MM.1S (cell line): ENCODE measurements around the gene BMERB1.
"Not testable (repeated sequence)": the region's sequence is repeated elsewhere in the genome, so short reads cannot be mapped to it uniquely, and the experiment has no call there.

Source experiments
- DNase-seq: peaks from one replicate; pipeline ENCODE4 v3.0.0-alpha.2; 2015
- H2AFZ ChIP-seq: fragments of 300-600 bp; sonication (generic); 2 replicates; pipeline ENCODE4 v1.6.0; 2016; ENCODE audit warnings: antibody characterized with exemption, low read length
- H3F3A ChIP-seq: fragments of 300-600 bp; sonication (generic); 2 replicates; pipeline ENCODE4 v1.6.1; 2016; ENCODE audit warnings: mild to moderate bottlenecking, antibody characterized with exemption, low read length, moderate library complexity, mixed read lengths; ENCODE audit not compliant: insufficient read depth
- H3K27ac ChIP-seq: fragments of 300-600 bp; sonication (generic); 2 replicates; pipeline ENCODE4 v1.5.1; 2016; ENCODE audit warnings: mild to moderate bottlenecking, low read length
- H3K27me3 ChIP-seq: fragments of 300-600 bp; sonication (generic); replicated peaks from 2 replicates; pipeline ENCODE4 v1.6.0; 2016; ENCODE audit warnings: low read length; ENCODE audit not compliant: insufficient read depth
- H3K36me3 ChIP-seq: fragments of 300-600 bp; sonication (generic); replicated peaks from 2 replicates; pipeline ENCODE4 v1.6.1; 2016; ENCODE audit warnings: mild to moderate bottlenecking, low read length, mixed read lengths; ENCODE audit not compliant: insufficient read depth
- H3K4me1 ChIP-seq: fragments of 300-600 bp; sonication (generic); 2 replicates; pipeline ENCODE4 v1.6.1; 2016; ENCODE audit warnings: low read length, mixed read lengths
- H3K4me2 ChIP-seq: fragments of 300-600 bp; sonication (generic); 2 replicates; pipeline ENCODE4 v1.6.0; 2016; ENCODE audit warnings: low read depth, low read length
- H3K4me3 ChIP-seq: fragments of 300-600 bp; sonication (generic); 2 replicates; pipeline ENCODE4 v1.5.1; 2016; ENCODE audit warnings: low read length, mixed read lengths
- H3K79me2 ChIP-seq: fragments of 300-600 bp; sonication (generic); 2 replicates; pipeline ENCODE4 v1.6.1; 2016; ENCODE audit warnings: mixed run types, low read length, mixed read lengths
- H3K9ac ChIP-seq: fragments of 300-600 bp; sonication (generic); 2 replicates; pipeline ENCODE4 v1.6.1; 2016; ENCODE audit warnings: low read length, mixed read lengths
- H3K9me2 ChIP-seq: fragments of 300-600 bp; sonication (generic); replicated peaks from 2 replicates; pipeline ENCODE4 v1.6.1; 2016; ENCODE audit warnings: mild to moderate bottlenecking, low read length, mixed read lengths; ENCODE audit not compliant: insufficient read depth
- H3K9me3 ChIP-seq: fragments of 300-600 bp; sonication (generic); replicated peaks from 2 replicates; pipeline ENCODE4 v1.6.1; 2016; ENCODE audit warnings: mild to moderate bottlenecking, low read length, mixed read lengths; ENCODE audit not compliant: insufficient read depth
- H4K20me1 ChIP-seq: fragments of 300-600 bp; sonication (generic); 2 replicates; pipeline ENCODE4 v1.6.1; 2016; ENCODE audit warnings: mild to moderate bottlenecking, low read length, moderate library complexity, mixed read lengths; ENCODE audit not compliant: insufficient read depth
- CTCF ChIP-seq: fragments of 300-600 bp; sonication (generic); IDR thresholded peaks from 2 replicates; pipeline ENCODE4 v1.5.1; 2016; ENCODE audit warnings: antibody characterized with exemption, low read length, mixed read lengths
- EZH2 ChIP-seq: fragments of 300-600 bp; sonication (generic); optimal IDR thresholded peaks from 2 replicates; pipeline ENCODE3; 2017; ENCODE audit warnings: low read depth, mild to moderate bottlenecking, antibody characterized with exemption, low read length, mixed read lengths
- EZH2phosphoT487 ChIP-seq: fragments of 300-600 bp; sonication (generic); IDR thresholded peaks from 2 replicates; pipeline ENCODE4 v1.6.1; 2018; ENCODE audit warnings: antibody characterized with exemption, low read length

Gene BMERB1

GRCh38 chr16:15401972-15402371, 32.4 kb upstream of the BMERB1 start:
- no peak overlapping the region for H3K4me3 ChIP-seq
- no peaks in the 10 kb centered on the region for H4K20me1 ChIP-seq
- no peaks in the 10 kb centered on the region for H3K9me2 ChIP-seq
- H3K4me1 ChIP-seq = 0 out of 2 replicates have a peak, but pooled peaks cover 5% of the 10 kb centered on the region
- no peak overlapping the region for H2AFZ ChIP-seq
- no peak overlapping the region for H3K9ac ChIP-seq
- no peaks in the 10 kb centered on the region for H3K79me2 ChIP-seq
- no peak overlapping the region for H3K4me2 ChIP-seq
- H3F3A ChIP-seq = no peaks in the 10 kb centered on the region
- no peak for TF ChIP-seq CTCF
- TF ChIP-seq EZH2 = no peak
- no peak for TF ChIP-seq EZH2phosphoT487
- DNase-seq = no peak
- no peak overlapping the region for H3K27ac ChIP-seq
- H3K27me3 ChIP-seq = no peaks in the 10 kb centered on the region
- no peaks in the 10 kb centered on the region for H3K9me3 ChIP-seq
- H3K36me3 ChIP-seq = no peaks in the 10 kb centered on the region

- H3K4me1 ChIP-seq = 0 out of 2 replicates have a peak, but pooled peaks cover 5% of the 10 kb centered on the region
- no peaks in the 10 kb centered on the region for H4K20me1 ChIP-seq
- TF ChIP-seq CTCF (no peak), EZH2phosphoT487 (no peak), EZH2 (no peak)
- H3K9ac ChIP-seq = no peak overlapping the region
- no peak overlapping the region for H3K27ac ChIP-seq
- H3K4me2 ChIP-seq = no peak overlapping the region
- H3K27me3 ChIP-seq = no peaks in the 10 kb centered on the region
- H3K79me2 ChIP-seq = no peaks in the 10 kb centered on the region
- H3K36me3 ChIP-seq = no peaks in the 10 kb centered on the region
- H3K9me3 ChIP-seq = no peaks in the 10 kb centered on the region
- no peaks in the 10 kb centered on the region for H3F3A ChIP-seq
- no peak overlapping the region for H3K4me3 ChIP-seq
- no peak for DNase-seq
- no peak overlapping the region for H2AFZ ChIP-seq
- no peaks in the 10 kb centered on the region for H3K9me2 ChIP-seq
Measured at GRCh38 chr16:15403392-15403995, 30.9 kb upstream of the BMERB1 start.

GRCh38 chr16:15404091-15404490, 30.3 kb upstream of the BMERB1 start:
- H3K79me2 ChIP-seq, H3K27ac ChIP-seq, H3K9me2 ChIP-seq, H3K4me2 ChIP-seq, H4K20me1 ChIP-seq, H3K27me3 ChIP-seq, H2AFZ ChIP-seq, H3K9me3 ChIP-seq, H3K9ac ChIP-seq, H3K36me3 ChIP-seq, H3K4me3 ChIP-seq, H3F3A ChIP-seq, DNase-seq, H3K4me1 ChIP-seq: not testable (repeated sequence)

- Histone ChIP-seq H3K9ac (no peak overlapping the region), H3K4me2 (0 out of 2 replicates have a peak overlapping the region, but pooled peaks have one; percentile 13), H3K9me2 (no peaks in the 10 kb centered on the region), H2AFZ (peak overlapping the region; percentile 27; the same call in 1 of the 2 replicates), H3K27ac (no peak overlapping the region), H3K36me3 (no peaks in the 10 kb centered on the region), H3K4me1 (0 out of 2 replicates have a peak, but pooled peaks cover 5% of the 10 kb centered on the region), H3K9me3 (no peaks in the 10 kb centered on the region), H3F3A (no peaks in the 10 kb centered on the region), H4K20me1 (no peaks in the 10 kb centered on the region), H3K79me2 (no peaks in the 10 kb centered on the region), H3K27me3 (no peaks in the 10 kb centered on the region), H3K4me3 (no peak overlapping the region)
- DNase-seq = peak; percentile 23
- TF ChIP-seq EZH2 (no peak), CTCF (no peak), EZH2phosphoT487 (no peak)
Measured at GRCh38 chr16:15404792-15405191, 29.6 kb upstream of the BMERB1 start.

GRCh38 chr16:15407756-15408155, 26.6 kb upstream of the BMERB1 start:
- not testable (repeated sequence) for H3K4me1 ChIP-seq, H3K4me2 ChIP-seq, H4K20me1 ChIP-seq

GRCh38 chr16:15409476-15409875, 24.9 kb upstream of the BMERB1 start:
- not testable (repeated sequence) for H3K27ac ChIP-seq, H3K36me3 ChIP-seq, H4K20me1 ChIP-seq, H3K4me1 ChIP-seq, H3F3A ChIP-seq, H3K9me3 ChIP-seq, H3K9me2 ChIP-seq, H3K4me2 ChIP-seq, H3K27me3 ChIP-seq, H3K79me2 ChIP-seq, DNase-seq, H2AFZ ChIP-seq, H3K4me3 ChIP-seq, H3K9ac ChIP-seq

More at GRCh38 chr16:15407756-15408155, 26.6 kb upstream of the BMERB1 start:
- H3K27ac ChIP-seq, H3K9me3 ChIP-seq, H3K9ac ChIP-seq, H3F3A ChIP-seq, H3K27me3 ChIP-seq, H3K4me3 ChIP-seq, H3K36me3 ChIP-seq, H2AFZ ChIP-seq, H3K79me2 ChIP-seq, H3K9me2 ChIP-seq, DNase-seq: not testable (repeated sequence)
